ENCODE data around the gene NEK7. TPM values are rescaled to one million over a fixed set of nuclear protein-coding genes. Genes with fewer than 3 reads are reported as not detected.

Gene NEK7
- total RNA-seq, 3 donors from 2014 or later = 58.4 to 110 (median 60.3) TPM

DNA sequence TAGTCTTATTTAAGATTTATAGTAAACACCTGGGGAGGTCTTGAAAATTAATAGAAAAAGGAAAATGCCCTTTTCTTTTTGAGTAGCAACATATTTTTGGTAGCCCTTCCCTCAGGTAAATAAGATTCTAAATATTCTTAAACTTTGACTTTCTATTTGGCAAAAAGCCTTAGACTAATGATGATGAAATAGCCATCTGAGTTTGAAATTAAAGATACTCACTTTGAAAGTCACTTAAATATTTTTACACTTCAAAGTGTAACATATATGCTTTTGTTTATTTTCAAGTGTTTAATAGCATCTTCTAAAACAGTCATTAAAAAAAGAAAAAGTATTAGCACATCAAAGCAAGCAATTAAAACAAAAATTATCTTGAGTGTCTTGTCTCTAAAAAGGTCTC, 135.1 kb downstream of the NEK7 start:
- DNase-seq = no peak
- Histone ChIP-seq H3K9me3 (no peaks in the 10 kb centered on the region), H3K4me1 (ENCODE audit: low read depth) (no peaks in the 10 kb centered on the region), H3K36me3 (ENCODE audit: low read depth) (no peaks in the 10 kb centered on the region), H3K4me3 (no peak overlapping the region)
- TF ChIP-seq, protein P1, sequence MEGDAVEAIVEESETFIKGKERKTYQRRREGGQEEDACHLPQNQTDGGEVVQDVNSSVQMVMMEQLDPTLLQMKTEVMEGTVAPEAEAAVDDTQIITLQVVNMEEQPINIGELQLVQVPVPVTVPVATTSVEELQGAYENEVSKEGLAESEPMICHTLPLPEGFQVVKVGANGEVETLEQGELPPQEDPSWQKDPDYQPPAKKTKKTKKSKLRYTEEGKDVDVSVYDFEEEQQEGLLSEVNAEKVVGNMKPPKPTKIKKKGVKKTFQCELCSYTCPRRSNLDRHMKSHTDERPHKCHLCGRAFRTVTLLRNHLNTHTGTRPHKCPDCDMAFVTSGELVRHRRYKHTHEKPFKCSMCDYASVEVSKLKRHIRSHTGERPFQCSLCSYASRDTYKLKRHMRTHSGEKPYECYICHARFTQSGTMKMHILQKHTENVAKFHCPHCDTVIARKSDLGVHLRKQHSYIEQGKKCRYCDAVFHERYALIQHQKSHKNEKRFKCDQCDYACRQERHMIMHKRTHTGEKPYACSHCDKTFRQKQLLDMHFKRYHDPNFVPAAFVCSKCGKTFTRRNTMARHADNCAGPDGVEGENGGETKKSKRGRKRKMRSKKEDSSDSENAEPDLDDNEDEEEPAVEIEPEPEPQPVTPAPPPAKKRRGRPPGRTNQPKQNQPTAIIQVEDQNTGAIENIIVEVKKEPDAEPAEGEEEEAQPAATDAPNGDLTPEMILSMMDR (IDR thresholded peaks at IDR 0.05) = no peak
- intact Hi-C loops (cut with DNase I, micrococcal nuclease) = no loop called here
- no peak for ATAC-seq

DNA sequence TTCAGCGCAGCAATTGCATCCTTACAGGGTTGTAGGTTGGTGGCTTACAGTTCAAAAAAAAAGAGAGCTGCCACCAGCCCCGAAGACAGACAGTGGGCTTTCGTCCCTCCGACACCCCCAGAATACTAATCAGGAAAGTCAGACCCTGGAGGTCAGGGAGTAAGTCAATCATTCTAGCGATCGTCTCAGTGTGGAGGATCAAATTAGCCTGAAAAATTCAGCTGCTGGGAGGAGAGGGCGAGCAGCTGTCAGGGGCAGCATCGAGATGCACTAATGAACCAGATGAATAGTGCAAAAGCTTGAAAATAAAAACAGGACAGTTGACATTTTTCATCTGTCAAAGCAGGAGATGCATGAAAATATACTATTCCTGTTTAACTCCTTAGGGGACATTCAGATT, 138.4 kb downstream of the NEK7 start:
- TF ChIP-seq, protein P1 (IDR thresholded peaks at IDR 0.05) = no peak
- intact Hi-C loops (cut with DNase I, micrococcal nuclease) = no loop called here
- no peaks in the 10 kb centered on the region for H3K9me3 ChIP-seq
- DNase-seq = no peak
- no peaks in the 10 kb centered on the region for H3K36me3 ChIP-seq (ENCODE audit: low read depth)
- no peak overlapping the region for H3K4me3 ChIP-seq
- no peaks in the 10 kb centered on the region for H3K4me1 ChIP-seq (ENCODE audit: low read depth)
- ATAC-seq = no peak

DNA sequence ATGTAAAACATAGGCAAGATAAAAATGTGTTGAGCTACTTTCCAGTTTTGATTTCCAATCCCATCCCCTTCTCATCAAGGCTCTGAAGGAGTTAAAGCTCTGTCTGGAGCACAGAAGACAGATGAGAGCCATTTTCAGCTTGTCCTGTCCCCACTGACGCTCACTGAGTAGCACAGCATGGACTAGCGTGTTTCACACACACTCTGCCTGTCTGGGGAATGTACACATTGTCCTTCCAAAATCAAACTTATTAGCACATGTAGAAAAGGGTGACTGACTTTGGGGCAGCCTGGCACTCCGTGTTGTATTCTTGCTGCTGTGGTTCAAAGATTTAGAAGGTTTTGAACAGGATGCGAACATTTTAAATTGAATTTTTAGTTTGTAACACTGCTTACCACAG, 139.2 kb downstream of the NEK7 start:
- intact Hi-C loops (cut with DNase I, micrococcal nuclease) = no loop called here
- DNase-seq (no peak), ATAC-seq (no peak)
- TF ChIP-seq, protein P1 (IDR thresholded peaks at IDR 0.05) = no peak
- Histone ChIP-seq H3K9me3 (no peaks in the 10 kb centered on the region), H3K4me3 (no peak overlapping the region), H3K4me1 (ENCODE audit: low read depth) (no peaks in the 10 kb centered on the region), H3K36me3 (ENCODE audit: low read depth) (no peaks in the 10 kb centered on the region)

DNA sequence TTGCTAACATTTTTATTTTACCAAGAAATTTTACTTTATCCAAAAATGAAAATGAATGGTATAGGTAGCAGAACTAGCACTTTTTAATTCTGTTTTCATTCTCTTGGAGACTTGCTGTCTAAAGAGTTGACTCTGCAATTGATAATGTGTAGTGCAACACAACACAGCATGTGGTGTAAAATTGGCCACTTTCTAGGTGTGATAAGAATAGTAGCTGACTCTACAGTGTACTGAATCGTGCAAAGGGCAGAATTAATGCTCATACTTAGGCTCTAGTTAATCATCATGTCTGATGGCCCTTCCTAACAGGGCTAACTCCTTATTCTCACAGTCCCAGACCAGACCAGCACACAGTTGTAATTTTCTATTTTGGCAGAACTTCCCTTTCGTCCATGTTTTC, 140.5 kb downstream of the NEK7 start:
- TF ChIP-seq, protein P1 (IDR thresholded peaks at IDR 0.05) = no peak
- Histone ChIP-seq H3K4me1 (ENCODE audit: low read depth) (no peaks in the 10 kb centered on the region), H3K4me3 (no peak overlapping the region), H3K9me3 (no peaks in the 10 kb centered on the region), H3K36me3 (ENCODE audit: low read depth) (no peaks in the 10 kb centered on the region)
- intact Hi-C loops (cut with DNase I, micrococcal nuclease) = no loop called here
- no peak for DNase-seq
- no peak for ATAC-seq

DNA sequence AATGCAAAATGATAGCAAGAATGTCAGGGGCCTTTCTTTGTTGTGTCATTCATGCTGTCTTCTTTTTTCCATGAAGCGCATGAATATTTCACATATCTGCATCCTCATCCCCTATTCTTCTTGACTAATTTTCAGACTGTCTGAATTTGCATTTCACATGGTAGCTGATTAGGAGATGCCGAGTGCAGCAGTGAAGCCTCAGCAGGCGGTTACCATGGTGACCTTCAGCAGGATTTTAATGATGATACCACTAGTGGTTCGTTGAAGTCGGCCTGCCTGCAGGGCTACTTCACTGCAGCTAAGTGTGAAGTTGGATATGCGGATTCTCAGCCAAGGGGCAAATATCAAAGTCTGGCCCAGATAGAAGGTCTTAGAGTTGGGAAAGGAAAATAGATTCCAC, 141.8 kb downstream of the NEK7 start:
- intact Hi-C loops (cut with DNase I, micrococcal nuclease) = no loop called here
- no peaks in the 10 kb centered on the region for H3K36me3 ChIP-seq (ENCODE audit: low read depth)
- TF ChIP-seq, protein P1 (IDR thresholded peaks at IDR 0.05) = no peak
- DNase-seq = no peak
- no peak overlapping the region for H3K4me3 ChIP-seq
- ATAC-seq = no peak
- no peaks in the 10 kb centered on the region for H3K9me3 ChIP-seq
- H3K4me1 ChIP-seq (ENCODE audit: low read depth) = no peaks in the 10 kb centered on the region

GRCh38 chr1:198300451-198300850, 143.7 kb downstream of the NEK7 start:
- ATAC-seq = no peak
- intact Hi-C loops (cut with DNase I, micrococcal nuclease) = no loop called here
- DNase-seq = no peak

More at GRCh38 chr1:198300451-198300850, 143.7 kb downstream of the NEK7 start:
- Histone ChIP-seq H3K4me3 (no peak overlapping the region), H3K36me3 (ENCODE audit: low read depth) (no peaks in the 10 kb centered on the region), H3K4me1 (ENCODE audit: low read depth) (no peaks in the 10 kb centered on the region), H3K9me3 (no peaks in the 10 kb centered on the region)
- TF ChIP-seq, protein P1 (IDR thresholded peaks at IDR 0.05) = no peak
